ENCODE data around the gene RANBP1. TPM values are rescaled to one million over a fixed set of nuclear protein-coding genes. Genes with fewer than 3 reads are reported as not detected.

The RANBP1 gene
- total and polyA plus RNA-seq, 9 of the 15 experiments (the other 6 are each of a cell fraction or from before 2014, with no cell fraction given) = 162 to 2,891 (median 1,289) TPM

- peak; percentile 100 for TF ChIP-seq CXXC5 (CRISPR knock-in tag; IDR thresholded peaks at IDR 0.05)
- peak; percentile 91 for TF ChIP-seq KDM5B (IDR thresholded peaks at IDR 0.05; ENCODE audit: insufficient replicate concordance, low read depth, low read length)
- peak; percentile 8; the same call in 1 of the 2 replicates for TF ChIP-seq HLTF (IDR thresholded peaks at IDR 0.05)
- peak; percentile 93 for TF ChIP-seq CREB3 (tag; conservative IDR thresholded peaks at IDR 0.05; ENCODE audit: low read depth)
- peak; percentile 98 for TF ChIP-seq ZNF764 (CRISPR knock-in tag; IDR thresholded peaks at IDR 0.05; ENCODE audit: low read depth)
- TF ChIP-seq MTA1 (IDR thresholded peaks at IDR 0.05; ENCODE audit: borderline replicate concordance) = peak; percentile 100
- peak; percentile 100 for TF ChIP-seq SP2 (IDR thresholded peaks at IDR 0.05; ENCODE audit: extremely low read depth, low read depth, low read length, poor library complexity, severe bottlenecking)
- TF ChIP-seq SMAD4 (CRISPR knock-in tag; conservative IDR thresholded peaks at IDR 0.05) = peak; percentile 99
- peak; percentile 99 to 100 for TF ChIP-seq E2F6 (IDR thresholded peaks at IDR 0.05; ENCODE audit: borderline replicate concordance in 1 of 2, extremely low read depth in 1 of 2, insufficient read depth in 1 of 2, insufficient read length in 1 of 2, low read depth in 1 of 2, low read length in 1 of 2, poor library complexity in 1 of 2, severe bottlenecking in 1 of 2)
- peak; percentile 86 for TF ChIP-seq HSF4 (CRISPR knock-in tag; IDR thresholded peaks at IDR 0.05; ENCODE audit: borderline replicate concordance)
- peak; percentile 88; the same call in 1 of the 2 replicates for TF ChIP-seq KHSRP (IDR thresholded peaks at IDR 0.05)
- no peak for TF ChIP-seq ZEB2 (IDR thresholded peaks at IDR 0.05)
- TF ChIP-seq, protein P1, sequence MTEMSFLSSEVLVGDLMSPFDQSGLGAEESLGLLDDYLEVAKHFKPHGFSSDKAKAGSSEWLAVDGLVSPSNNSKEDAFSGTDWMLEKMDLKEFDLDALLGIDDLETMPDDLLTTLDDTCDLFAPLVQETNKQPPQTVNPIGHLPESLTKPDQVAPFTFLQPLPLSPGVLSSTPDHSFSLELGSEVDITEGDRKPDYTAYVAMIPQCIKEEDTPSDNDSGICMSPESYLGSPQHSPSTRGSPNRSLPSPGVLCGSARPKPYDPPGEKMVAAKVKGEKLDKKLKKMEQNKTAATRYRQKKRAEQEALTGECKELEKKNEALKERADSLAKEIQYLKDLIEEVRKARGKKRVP (CRISPR knock-in tag; IDR thresholded peaks at IDR 0.05) = peak; percentile 4; the same call in 1 of the 2 replicates
- peak in 1 of 2 experiments; percentile 94 for TF ChIP-seq RCOR1 (IDR thresholded peaks at IDR 0.05; ENCODE audit: borderline replicate concordance in 1 of 2, low read depth in 2 of 2, low read length in 2 of 2)
- peak; percentile 100 for TF ChIP-seq KLF1 (tag; IDR thresholded peaks at IDR 0.05)
- TF ChIP-seq, protein P2, sequence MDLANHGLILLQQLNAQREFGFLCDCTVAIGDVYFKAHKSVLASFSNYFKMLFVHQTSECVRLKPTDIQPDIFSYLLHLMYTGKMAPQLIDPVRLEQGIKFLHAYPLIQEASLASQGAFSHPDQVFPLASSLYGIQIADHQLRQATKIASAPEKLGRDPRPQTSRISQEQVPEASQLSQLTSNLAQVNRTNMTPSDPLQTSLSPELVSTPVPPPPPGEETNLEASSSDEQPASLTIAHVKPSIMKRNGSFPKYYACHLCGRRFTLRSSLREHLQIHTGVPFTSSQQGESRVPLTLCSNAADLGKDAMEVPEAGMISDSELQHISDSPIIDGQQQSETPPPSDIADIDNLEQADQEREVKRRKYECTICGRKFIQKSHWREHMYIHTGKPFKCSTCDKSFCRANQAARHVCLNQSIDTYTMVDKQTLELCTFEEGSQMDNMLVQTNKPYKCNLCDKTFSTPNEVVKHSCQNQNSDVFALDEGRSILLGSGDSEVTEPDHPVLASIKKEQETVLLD (IDR thresholded peaks at IDR 0.05) = peak; percentile 96
- no peak for TF ChIP-seq NCOA1 (IDR thresholded peaks at IDR 0.05; ENCODE audit: low read depth)
- peak; percentile 99 for TF ChIP-seq HCFC1 (IDR thresholded peaks at IDR 0.05; ENCODE audit: low read depth, low read length)
- TF ChIP-seq ARID2 (IDR thresholded peaks at IDR 0.05) = no peak
- peak; percentile 100 for TF ChIP-seq MYC (IDR thresholded peaks at IDR 0.05; ENCODE audit: low read depth, low read length)
- TF ChIP-seq MYC (CRISPR knock-in tag; IDR thresholded peaks at IDR 0.05; ENCODE audit: borderline replicate concordance, low read depth) = no peak; the same call in 1 of the 2 replicates
- peak; percentile 100 for TF ChIP-seq SETDB1 (IDR thresholded peaks at IDR 0.05; ENCODE audit: low read length)
- peak; percentile 95 for TF ChIP-seq HDAC8 (tag; IDR thresholded peaks at IDR 0.05)
- TF ChIP-seq SIN3A (IDR thresholded peaks at IDR 0.05; ENCODE audit: borderline replicate concordance in 2 of 2, control insufficient read depth in 1 of 2, low read depth in 2 of 2, low read length in 2 of 2) = peak in 1 of 2 experiments; percentile 97; a peak in 2 of 4 replicates
- peak; percentile 74 for TF ChIP-seq CHD2 (IDR thresholded peaks at IDR 0.05; ENCODE audit: low read depth, low read length)
Measured at GRCh38 chr22:20116951-20117632, 1.2 kb downstream of the RANBP1 start, which contains the start of gene TRMT2A (continued).

Measured in K562 (cell line).